ENCODE measurements around the gene CPE.

DNA sequence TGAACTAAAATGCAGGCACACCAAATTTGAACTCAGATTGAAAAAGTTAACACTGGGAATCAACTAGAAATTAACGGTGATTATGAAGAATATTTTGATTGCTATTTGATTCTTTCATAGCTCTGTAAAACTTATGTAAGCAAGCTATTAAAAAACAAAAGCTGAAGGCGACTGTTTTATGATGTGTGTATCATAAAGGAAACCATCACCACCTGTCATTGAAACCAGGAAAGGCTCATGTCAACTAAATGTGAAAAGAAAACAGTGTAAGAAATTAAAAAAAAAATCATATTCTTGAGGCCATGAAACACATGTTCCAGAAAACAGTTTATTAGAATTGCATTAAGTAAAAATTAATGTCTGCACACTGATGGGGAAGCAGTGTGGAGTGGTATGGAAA is 24.2 kb downstream of the CPE start:
- TF ChIP-seq, protein P1, sequence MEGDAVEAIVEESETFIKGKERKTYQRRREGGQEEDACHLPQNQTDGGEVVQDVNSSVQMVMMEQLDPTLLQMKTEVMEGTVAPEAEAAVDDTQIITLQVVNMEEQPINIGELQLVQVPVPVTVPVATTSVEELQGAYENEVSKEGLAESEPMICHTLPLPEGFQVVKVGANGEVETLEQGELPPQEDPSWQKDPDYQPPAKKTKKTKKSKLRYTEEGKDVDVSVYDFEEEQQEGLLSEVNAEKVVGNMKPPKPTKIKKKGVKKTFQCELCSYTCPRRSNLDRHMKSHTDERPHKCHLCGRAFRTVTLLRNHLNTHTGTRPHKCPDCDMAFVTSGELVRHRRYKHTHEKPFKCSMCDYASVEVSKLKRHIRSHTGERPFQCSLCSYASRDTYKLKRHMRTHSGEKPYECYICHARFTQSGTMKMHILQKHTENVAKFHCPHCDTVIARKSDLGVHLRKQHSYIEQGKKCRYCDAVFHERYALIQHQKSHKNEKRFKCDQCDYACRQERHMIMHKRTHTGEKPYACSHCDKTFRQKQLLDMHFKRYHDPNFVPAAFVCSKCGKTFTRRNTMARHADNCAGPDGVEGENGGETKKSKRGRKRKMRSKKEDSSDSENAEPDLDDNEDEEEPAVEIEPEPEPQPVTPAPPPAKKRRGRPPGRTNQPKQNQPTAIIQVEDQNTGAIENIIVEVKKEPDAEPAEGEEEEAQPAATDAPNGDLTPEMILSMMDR (IDR thresholded peaks at IDR 0.05; ENCODE audit: low read length), result no peak
- TF ChIP-seq EZH2 (optimal IDR thresholded peaks at IDR 0.05; ENCODE audit: low read depth, low read length), result no peak
- TF ChIP-seq EZH2phosphoT487 (IDR thresholded peaks at IDR 0.05; ENCODE audit: low read length), result no peak
